GM12878 (cell line): ENCODE data around the gene CAMKMT. TPM values are rescaled to one million over a fixed set of nuclear protein-coding genes. Genes with fewer than 3 reads are reported as not detected.
A peak's percentile ranks its signal among the peaks of the same experiment; 100 is the strongest.

Experiments used
- ATAC-seq: fragments of 200-7000 bp; cut with Tn5 transposase; 3 replicates; pipeline ENCODE4 v1.9.1; 2020; ENCODE audit warnings: mild to moderate bottlenecking, moderate library complexity
- BruUV-seq: library from RNA; stranded (reverse); fragments of 400-500 nt; replicated peaks from 2 replicates; lab custom pipeline; 2021; lab: Mats Ljungman, UMichigan
- CTCF ChIA-PET: fragments of 300-600 bp; sonication (Branson Sonifier 250); formaldehyde crosslinking; extraction: SDS; loops from one replicate; lab custom pipeline; 2021; ENCODE audit warnings: inconsistent platforms; lab: Yijun Ruan, JAX
- POLR2A ChIA-PET: fragments of 350-600 bp; formaldehyde crosslinking; extraction: SDS; loops from one replicate; lab custom pipeline; 2021; ENCODE audit warnings: inconsistent platforms; lab: Charles Lee
- RAD21 ChIA-PET: fragments of 300-600 bp; sonication (Branson Sonifier 250); formaldehyde crosslinking; loops from one replicate; lab custom pipeline; 2023; ENCODE audit warnings: antibody characterized with exemption; ENCODE audit not compliant: unreplicated experiment; lab: Charles Lee
- SMC1A ChIA-PET: fragments of 300-600 bp; sonication (Branson Sonifier 250); formaldehyde crosslinking; loops from one replicate; lab custom pipeline; 2023; ENCODE audit not compliant: unreplicated experiment, uncharacterized antibody; lab: Charles Lee
- DNase-seq: peaks from one replicate; pipeline ENCODE4 v3.0.0-alpha.2; 2011; ENCODE audit warnings: low read depth, low spot score
- FAIRE-seq: peaks from 3 replicates; lab custom pipeline; 2011; peaks lifted over from hg19 to GRCh38; lab: Jason Lieb, UNC
- H2AFZ ChIP-seq: 2 replicates; pipeline ENCODE4 v1.6.0; 2011; ENCODE audit warnings: low read depth, low read length, control low read depth; ENCODE audit not compliant: control insufficient read depth
- H3K27ac ChIP-seq: 2 replicates; pipeline ENCODE4 v1.5.1; 2011; ENCODE audit warnings: control low read depth; ENCODE audit not compliant: control insufficient read depth, insufficient read depth
- H3K27me3 ChIP-seq, 2 experiments: replicated peaks in 1 of 2; 2 replicates each; pipeline versions ENCODE4 v1.6.0 to v1.6.1; 2011; ENCODE audit warnings: low read length in 1 of 2; ENCODE audit not compliant: control insufficient read depth in 2 of 2, insufficient read depth in 2 of 2
- H3K36me3 ChIP-seq, 2 experiments: 2 replicates each; pipeline ENCODE4 v1.5.1; 2011; ENCODE audit warnings: low read length in 1 of 2; ENCODE audit not compliant: control insufficient read depth in 2 of 2, insufficient read depth in 2 of 2
- H3K4me1 ChIP-seq: 2 replicates; pipeline ENCODE4 v1.6.1; 2011; ENCODE audit warnings: mild to moderate bottlenecking, low read length, moderate library complexity, mixed read lengths; ENCODE audit not compliant: control insufficient read depth, insufficient read depth
- H3K4me2 ChIP-seq: 2 replicates; pipeline ENCODE4 v1.6.0; 2011; ENCODE audit warnings: control low read depth; ENCODE audit not compliant: control insufficient read depth, insufficient read depth
- H3K4me3 ChIP-seq: fragments of 200-600 bp; sonication (generic); 2 replicates; pipeline ENCODE4 v1.5.1; 2016
- H3K79me2 ChIP-seq: 2 replicates; pipeline ENCODE4 v1.6.0; 2011; ENCODE audit warnings: low read length; ENCODE audit not compliant: control insufficient read depth, insufficient read depth
- H3K9ac ChIP-seq: 2 replicates; pipeline ENCODE4 v1.8.0; 2011; ENCODE audit warnings: low read length, control low read depth, mixed read lengths; ENCODE audit not compliant: control insufficient read depth, insufficient read depth
- H3K9me3 ChIP-seq: replicated peaks from 3 replicates; pipeline ENCODE4 v1.5.1; 2011; ENCODE audit warnings: mild to moderate bottlenecking, low read length; ENCODE audit not compliant: control insufficient read depth, insufficient read depth
- H4K20me1 ChIP-seq: 2 replicates; pipeline ENCODE4 v1.6.0; 2011; ENCODE audit not compliant: control insufficient read depth, insufficient read depth
- BHLHE40 ChIP-seq, 2 experiments: fragments of 450-650 bp in 1 of 2; IDR thresholded peaks; 2 replicates each; pipeline ENCODE4 v1.6.1; 2011 to 2017; ENCODE audit warnings: low read depth in 2 of 2, borderline replicate concordance in 1 of 2, improper control_type of control experiment in 1 of 2, low read length in 1 of 2, mild to moderate bottlenecking in 1 of 2
- CREB1 ChIP-seq: IDR thresholded peaks from 2 replicates; pipeline ENCODE4 v1.6.1; 2012; ENCODE audit warnings: low read depth, mild to moderate bottlenecking, inconsistent platforms
- FOXK2 ChIP-seq: fragments of 450-650 bp; IDR thresholded peaks from 2 replicates; pipeline ENCODE4 v1.6.1; 2017; ENCODE audit warnings: mild to moderate bottlenecking, moderate library complexity
- NFXL1 ChIP-seq: fragments of 450-650 bp; IDR thresholded peaks from 2 replicates; pipeline ENCODE4 v1.6.1; 2017; ENCODE audit warnings: antibody characterized with exemption, mild to moderate bottlenecking, borderline replicate concordance
- STAT1 ChIP-seq: fragments of 450-650 bp; conservative IDR thresholded peaks from 2 replicates; pipeline ENCODE4 v1.6.1; 2014; ENCODE audit warnings: antibody characterized with exemption, mild to moderate bottlenecking
- TCF12 ChIP-seq: IDR thresholded peaks from 2 replicates; pipeline ENCODE4 v1.6.1; 2011; ENCODE audit warnings: low read depth, mild to moderate bottlenecking, low read length
- TCF3 ChIP-seq: IDR thresholded peaks from 2 replicates; pipeline ENCODE4 v1.6.1; 2012; ENCODE audit warnings: low read depth, mild to moderate bottlenecking, low read length, borderline replicate concordance; ENCODE audit not compliant: insufficient read depth
- YY1 ChIP-seq: IDR thresholded peaks from 2 replicates; pipeline ENCODE4 v1.6.1; 2011; ENCODE audit warnings: low read depth, mild to moderate bottlenecking, low read length
- WGBS: methylation state at CpG from one replicate; pipeline ENCODE4 v1.1.6; 2016; ENCODE audit warnings: low lambda C conversion rate; ENCODE audit not compliant: insufficient replicate concordance, insufficient coverage; ENCODE audit errors: missing lambda C conversion rate; 5-methylcytosine and 5-hydroxymethylcytosine counted together
- in situ Hi-C: fragments of 300-500 bp; cut with MboI; formaldehyde crosslinking; loops from 9 replicates; pipeline ENCODE4 v1.14.3; 2018; ENCODE audit warnings: mixed read lengths
- intact Hi-C: fragments of 100-400 bp; cut with micrococcal nuclease; formaldehyde crosslinking; loops from one replicate; pipeline ENCODE4 v1.14.2; 2022; ENCODE audit not compliant: unreplicated experiment
- polyA plus RNA-seq, 11 experiments: library from polyadenylated mRNA; depleted of rRNA in 4 of 11; unstranded in 6 of 11; stranded (reverse) in 5 of 11; fragments of >200 nt; fragmentation: Nextera tagmentation in 4 of 11; fragmentation: Illumina TruSeq in 1 of 11; extraction: Ambion mirVana in 4 of 11; extraction: Trizol in 1 of 11; gene quantifications; 1 replicate in 1 of 11; 2 replicates in 10 of 11; pipeline versions ENCODE4 v1.2.1 to v1.2.3, GENCODE V29; 2011 to 2016; ENCODE audit warnings: inconsistent platforms in 2 of 11, missing spikeins in 2 of 11, low read depth in 1 of 11
- total RNA-seq, 4 experiments: library from RNA; depleted of rRNA in 3 of 4; stranded (reverse); fragments of >200 nt in 3 of 4; fragmentation: Illumina TruSeq in 1 of 4; extraction: Trizol in 1 of 4; gene quantifications; 2 replicates each; pipeline versions ENCODE4 v1.2.1 to v1.2.3, GENCODE V29; 2013 to 2021
- TF ChIP-seq, protein P1 (sequence below): fragments of 450-650 bp; IDR thresholded peaks from 2 replicates; pipeline ENCODE4 v1.6.1; 2016; ENCODE audit warnings: mild to moderate bottlenecking, moderate library complexity, borderline replicate concordance
- TF ChIP-seq, protein P2 (sequence below): IDR thresholded peaks from 2 replicates; pipeline ENCODE4 v1.6.1; 2012; ENCODE audit warnings: low read length, inconsistent platforms

Gene CAMKMT
- total and polyA plus RNA-seq, 10 of the 15 experiments (the other 5 are each of a cell fraction or from before 2014, with no cell fraction given): 2.7 to 16.0 (median 11.8) TPM

DNA sequence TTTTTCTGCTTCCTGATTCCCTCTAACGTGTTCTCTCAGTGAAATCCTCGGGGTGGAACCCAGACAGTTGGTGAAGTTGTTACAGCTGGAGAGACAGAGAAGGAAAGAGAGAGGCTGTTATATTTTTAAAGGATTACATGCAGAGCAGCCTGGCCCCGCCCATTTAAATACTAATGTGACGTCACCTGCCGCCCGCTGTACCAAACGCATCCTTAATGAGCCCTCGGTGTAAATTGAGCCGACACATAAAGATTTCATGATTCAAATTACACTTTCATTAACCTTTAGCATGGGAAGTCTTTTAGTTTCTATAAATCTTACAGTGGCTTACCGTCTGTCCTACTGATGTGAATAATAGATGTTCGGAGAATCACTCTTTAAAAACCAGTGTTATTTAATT, 415.8 kb downstream of the CAMKMT start (continued):
- TF ChIP-seq, protein P1, sequence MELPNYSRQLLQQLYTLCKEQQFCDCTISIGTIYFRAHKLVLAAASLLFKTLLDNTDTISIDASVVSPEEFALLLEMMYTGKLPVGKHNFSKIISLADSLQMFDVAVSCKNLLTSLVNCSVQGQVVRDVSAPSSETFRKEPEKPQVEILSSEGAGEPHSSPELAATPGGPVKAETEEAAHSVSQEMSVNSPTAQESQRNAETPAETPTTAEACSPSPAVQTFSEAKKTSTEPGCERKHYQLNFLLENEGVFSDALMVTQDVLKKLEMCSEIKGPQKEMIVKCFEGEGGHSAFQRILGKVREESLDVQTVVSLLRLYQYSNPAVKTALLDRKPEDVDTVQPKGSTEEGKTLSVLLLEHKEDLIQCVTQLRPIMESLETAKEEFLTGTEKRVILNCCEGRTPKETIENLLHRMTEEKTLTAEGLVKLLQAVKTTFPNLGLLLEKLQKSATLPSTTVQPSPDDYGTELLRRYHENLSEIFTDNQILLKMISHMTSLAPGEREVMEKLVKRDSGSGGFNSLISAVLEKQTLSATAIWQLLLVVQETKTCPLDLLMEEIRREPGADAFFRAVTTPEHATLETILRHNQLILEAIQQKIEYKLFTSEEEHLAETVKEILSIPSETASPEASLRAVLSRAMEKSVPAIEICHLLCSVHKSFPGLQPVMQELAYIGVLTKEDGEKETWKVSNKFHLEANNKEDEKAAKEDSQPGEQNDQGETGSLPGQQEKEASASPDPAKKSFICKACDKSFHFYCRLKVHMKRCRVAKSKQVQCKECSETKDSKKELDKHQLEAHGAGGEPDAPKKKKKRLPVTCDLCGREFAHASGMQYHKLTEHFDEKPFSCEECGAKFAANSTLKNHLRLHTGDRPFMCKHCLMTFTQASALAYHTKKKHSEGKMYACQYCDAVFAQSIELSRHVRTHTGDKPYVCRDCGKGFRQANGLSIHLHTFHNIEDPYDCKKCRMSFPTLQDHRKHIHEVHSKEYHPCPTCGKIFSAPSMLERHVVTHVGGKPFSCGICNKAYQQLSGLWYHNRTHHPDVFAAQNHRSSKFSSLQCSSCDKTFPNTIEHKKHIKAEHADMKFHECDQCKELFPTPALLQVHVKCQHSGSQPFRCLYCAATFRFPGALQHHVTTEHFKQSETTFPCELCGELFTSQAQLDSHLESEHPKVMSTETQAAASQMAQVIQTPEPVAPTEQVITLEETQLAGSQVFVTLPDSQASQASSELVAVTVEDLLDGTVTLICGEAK: peak; percentile 83; the same call in 1 of the 2 replicates
- TF ChIP-seq, protein P2, sequence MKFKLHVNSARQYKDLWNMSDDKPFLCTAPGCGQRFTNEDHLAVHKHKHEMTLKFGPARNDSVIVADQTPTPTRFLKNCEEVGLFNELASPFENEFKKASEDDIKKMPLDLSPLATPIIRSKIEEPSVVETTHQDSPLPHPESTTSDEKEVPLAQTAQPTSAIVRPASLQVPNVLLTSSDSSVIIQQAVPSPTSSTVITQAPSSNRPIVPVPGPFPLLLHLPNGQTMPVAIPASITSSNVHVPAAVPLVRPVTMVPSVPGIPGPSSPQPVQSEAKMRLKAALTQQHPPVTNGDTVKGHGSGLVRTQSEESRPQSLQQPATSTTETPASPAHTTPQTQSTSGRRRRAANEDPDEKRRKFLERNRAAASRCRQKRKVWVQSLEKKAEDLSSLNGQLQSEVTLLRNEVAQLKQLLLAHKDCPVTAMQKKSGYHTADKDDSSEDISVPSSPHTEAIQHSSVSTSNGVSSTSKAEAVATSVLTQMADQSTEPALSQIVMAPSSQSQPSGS: no peak
- TF ChIP-seq STAT1: no peak
- TF ChIP-seq CREB1: 0 out of 2 replicates have a peak, but pooled peaks have one; percentile 31
- TF ChIP-seq, all 136 proteins: peak for 4

DNA sequence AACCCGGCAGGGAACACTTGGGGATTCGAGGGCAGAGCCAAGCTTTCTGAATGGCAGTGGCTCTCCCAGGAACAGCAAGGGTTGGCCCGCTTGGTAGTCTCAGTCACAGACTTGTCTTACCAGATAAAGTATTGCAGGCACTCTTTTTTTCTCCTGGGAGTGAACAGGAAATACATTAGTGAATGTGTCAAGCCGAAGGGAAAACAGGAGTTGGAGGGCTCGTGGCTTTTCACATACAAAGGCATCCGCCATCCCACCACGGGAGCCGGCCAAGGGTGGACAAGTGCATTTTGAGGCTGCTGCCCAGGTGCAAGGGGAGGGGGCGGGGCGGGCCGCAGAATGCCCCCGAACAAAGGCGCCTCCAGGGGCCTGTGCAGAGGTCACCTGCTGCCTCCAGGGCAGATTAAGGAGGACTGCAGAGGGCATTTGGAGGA, 416.5 kb downstream of the CAMKMT start:
- Histone ChIP-seq H2AFZ (peak overlapping the region; percentile 81), H3K27me3 (no peaks in the 10 kb centered on the region), H4K20me1 (no peaks in the 10 kb centered on the region), H3K27ac (peak overlapping the region; percentile 72), H3K36me3 (no peaks in the 10 kb centered on the region), H3K4me1 (peaks cover 25% of the 10 kb centered on the region), H3K4me2 (peak overlapping the region; percentile 98), H3K9me3 (peaks cover 7% of the 10 kb centered on the region), H3K4me3 (peak overlapping the region; percentile 78; the same call in 1 of the 2 replicates), H3K9ac (peak overlapping the region; percentile 22; the same call in 1 of the 2 replicates), H3K79me2 (no peaks in the 10 kb centered on the region)
- no peak for TF ChIP-seq FOXK2
- no peak for TF ChIP-seq NFXL1
- TF ChIP-seq TCF12: 0 out of 2 replicates have a peak, but pooled peaks have one; percentile 27
- TF ChIP-seq YY1: no peak
- TF ChIP-seq BHLHE40 (IDR thresholded peaks at IDR 0.05; ENCODE audit: borderline replicate concordance in 1 of 2, low read depth in 2 of 2, low read length in 1 of 2): peak in 1 of 2 experiments; percentile 31; a peak in 1 of 4 replicates
- TF ChIP-seq TCF3: 0 out of 2 replicates have a peak, but pooled peaks have one; percentile 17
- no peak for FAIRE-seq
- CTCF ChIA-PET: interaction anchor here (1.3 to 2.1 kb wide), 2 partner anchors 8 to 178 kb away, joined by 3 to 8 read pairs; no protein-coding TSS in a partner anchor
- SMC1A ChIA-PET: interaction anchor here (1.4 to 3.7 kb wide), 5 partner anchors 27 to 70 kb away, joined by 3 to 16 read pairs (median 9); no protein-coding TSS in a partner anchor
- BruUV-seq: no TSS peak
- intact Hi-C loops: loop anchor here (1.0 to 2.0 kb wide), 2 partner anchors 47 to 55 kb away; no protein-coding TSS in a partner anchor
- WGBS: 24% methylated on average over 13 of the region's 13 CpGs
- no peak for DNase-seq
- RAD21 ChIA-PET: interaction anchor here (1.0 to 2.2 kb wide), 5 partner anchors 15 to 60 kb away, joined by 3 to 11 read pairs (median 5); no protein-coding TSS in a partner anchor
- POLR2A ChIA-PET: interaction anchor here (1.1 to 1.5 kb wide), 2 partner anchors 47 to 55 kb away, joined by 4 to 7 read pairs; no protein-coding TSS in a partner anchor
- ATAC-seq: peak; percentile 76
- in situ Hi-C loops: no loop called here
